ENCODE results near the gene AQP10. TPM values are rescaled to one million over a fixed set of nuclear protein-coding genes. Genes with fewer than 3 reads are reported as not detected.

The AQP10 gene
- total and polyA plus RNA-seq, 9 of the 15 experiments (the other 6 are each of a cell fraction or from before 2014, with no cell fraction given), result 0.37 to 9.7 (median 1.9) TPM

GRCh38 chr1:154335025-154335714 is 14.3 kb downstream of the AQP10 start:
- Histone ChIP-seq H4K20me1 (replicated peaks; ENCODE audit: control insufficient read depth, insufficient read depth, low read length) (no peaks in the 10 kb centered on the region), H2AFZ (ENCODE audit: low read depth, low read length) (no peak overlapping the region), H3K27me3 (ENCODE audit: control insufficient read depth in 2 of 2, insufficient read depth in 2 of 2, low read length in 2 of 2) (no peaks in the 10 kb centered on the region), H3K79me2 (ENCODE audit: control insufficient read depth, insufficient read depth, low read length) (no peaks in the 10 kb centered on the region), H3K9me3 (replicated peaks; ENCODE audit: control insufficient read depth, insufficient read depth, low read depth, low read length) (no peaks in the 10 kb centered on the region), H3K9me1 (ENCODE audit: control insufficient read depth, insufficient read depth, low read length) (no peaks in the 10 kb centered on the region), H3K36me3 (ENCODE audit: control insufficient read depth, insufficient read depth, low read length) (peaks cover 69% of the 10 kb centered on the region), H3K4me3 (no peak overlapping the region), H3K4me1 (replicated peaks in 1 of 2; ENCODE audit: control insufficient read depth in 2 of 2, insufficient read depth in 2 of 2, low read length in 2 of 2) (peaks cover 0 to 14% of the 10 kb centered on the region in 2 experiments; a peak in 3 of 5 replicates), H3K9ac (ENCODE audit: insufficient read depth in 1 of 2, low read depth in 2 of 2, low read length in 2 of 2) (0 out of 4 replicates have a peak overlapping the region, but pooled peaks of 1 of the 2 experiments have one; percentile 70), H3K27ac (ENCODE audit: extremely low read depth, low read depth, low read length) (no peak overlapping the region), H3K4me2 (ENCODE audit: insufficient read depth, low read length) (no peak overlapping the region)
- peak; percentile 95 for ATAC-seq
- BruUV-seq (replicated peaks), result no TSS peak
- in situ Hi-C loops (cut with MboI) (loop anchor here (5.0 kb wide), 2 partner anchors 58 to 143 kb away; partner anchors contain the start of gene TPM3), intact Hi-C loops (cut with micrococcal nuclease) (loop anchor here (1.0 to 2.0 kb wide), 3 partner anchors 58 to 148 kb away; no protein-coding TSS in a partner anchor)
- 35% methylated on average over 11 of the region's 11 CpGs for WGBS (ENCODE audit: insufficient coverage, low coverage, missing lambda C conversion rate)
- FAIRE-seq, result peak; percentile 95
- ChIA-PET CTCF (ENCODE audit: low intra/inter-chr PET ratio) (interaction anchor here (0.8 to 2.0 kb wide), 4 partner anchors 11 to 136 kb away, joined by 3 to 9 read pairs (median 4); partner anchors contain the start of gene HAX1), POLR2A (interaction anchor here (0.7 to 2.1 kb wide), 10 partner anchors 9 to 115 kb away, joined by 3 to 8 read pairs (median 3); partner anchors contain the start of genes AQP10 and UBAP2L)
- peak; percentile 79 to 89 (median 80) for DNase-seq (ENCODE audit: extremely low read depth in 1 of 4, low spot score in 3 of 4)
- TF ChIP-seq CTCF (IDR thresholded peaks at IDR 0.05 in 2 of 3, conservative IDR thresholded peaks at IDR 0.05 in 1 of 3; ENCODE audit: insufficient read depth in 2 of 3, low read depth in 1 of 3, low read length in 3 of 3) (peak; percentile 86 to 92 (median 90)), RBM39 (optimal IDR thresholded peaks at IDR 0.05; ENCODE audit: low read depth, low read length) (peak; percentile 30), EGR1 (conservative IDR thresholded peaks at IDR 0.05) (peak; percentile 44), RBM25 (IDR thresholded peaks at IDR 0.05; ENCODE audit: low read depth, low read length, severe bottlenecking) (peak; percentile 9), RAD21 (CRISPR knock-in tag; conservative IDR thresholded peaks at IDR 0.05 in 1 of 2, IDR thresholded peaks at IDR 0.05 in 1 of 2) (peak; percentile 69 to 87), KAT7 (CRISPR knock-in tag; IDR thresholded peaks at IDR 0.05; ENCODE audit: borderline replicate concordance) (no peak), ZNF121 (CRISPR knock-in tag; conservative IDR thresholded peaks at IDR 0.05) (peak; percentile 94), SAFB2 (IDR thresholded peaks at IDR 0.05; ENCODE audit: borderline replicate concordance, low read depth, low read length, severe bottlenecking) (no peak)
- TF ChIP-seq, protein P1, sequence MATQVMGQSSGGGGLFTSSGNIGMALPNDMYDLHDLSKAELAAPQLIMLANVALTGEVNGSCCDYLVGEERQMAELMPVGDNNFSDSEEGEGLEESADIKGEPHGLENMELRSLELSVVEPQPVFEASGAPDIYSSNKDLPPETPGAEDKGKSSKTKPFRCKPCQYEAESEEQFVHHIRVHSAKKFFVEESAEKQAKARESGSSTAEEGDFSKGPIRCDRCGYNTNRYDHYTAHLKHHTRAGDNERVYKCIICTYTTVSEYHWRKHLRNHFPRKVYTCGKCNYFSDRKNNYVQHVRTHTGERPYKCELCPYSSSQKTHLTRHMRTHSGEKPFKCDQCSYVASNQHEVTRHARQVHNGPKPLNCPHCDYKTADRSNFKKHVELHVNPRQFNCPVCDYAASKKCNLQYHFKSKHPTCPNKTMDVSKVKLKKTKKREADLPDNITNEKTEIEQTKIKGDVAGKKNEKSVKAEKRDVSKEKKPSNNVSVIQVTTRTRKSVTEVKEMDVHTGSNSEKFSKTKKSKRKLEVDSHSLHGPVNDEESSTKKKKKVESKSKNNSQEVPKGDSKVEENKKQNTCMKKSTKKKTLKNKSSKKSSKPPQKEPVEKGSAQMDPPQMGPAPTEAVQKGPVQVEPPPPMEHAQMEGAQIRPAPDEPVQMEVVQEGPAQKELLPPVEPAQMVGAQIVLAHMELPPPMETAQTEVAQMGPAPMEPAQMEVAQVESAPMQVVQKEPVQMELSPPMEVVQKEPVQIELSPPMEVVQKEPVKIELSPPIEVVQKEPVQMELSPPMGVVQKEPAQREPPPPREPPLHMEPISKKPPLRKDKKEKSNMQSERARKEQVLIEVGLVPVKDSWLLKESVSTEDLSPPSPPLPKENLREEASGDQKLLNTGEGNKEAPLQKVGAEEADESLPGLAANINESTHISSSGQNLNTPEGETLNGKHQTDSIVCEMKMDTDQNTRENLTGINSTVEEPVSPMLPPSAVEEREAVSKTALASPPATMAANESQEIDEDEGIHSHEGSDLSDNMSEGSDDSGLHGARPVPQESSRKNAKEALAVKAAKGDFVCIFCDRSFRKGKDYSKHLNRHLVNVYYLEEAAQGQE (IDR thresholded peaks at IDR 0.05; ENCODE audit: borderline replicate concordance), result peak; percentile 80
- TF ChIP-seq, protein P1 (CRISPR knock-in tag; IDR thresholded peaks at IDR 0.05; ENCODE audit: low read depth), result no peak
